ENCODE data around the gene TEX55.
A peak's percentile ranks its signal among the peaks of the same experiment; 100 is the strongest.
"Not testable (repeated sequence)": the region's sequence is repeated elsewhere in the genome, so short reads cannot be mapped to it uniquely, and the experiment has no call there.

The TEX55 gene

DNA sequence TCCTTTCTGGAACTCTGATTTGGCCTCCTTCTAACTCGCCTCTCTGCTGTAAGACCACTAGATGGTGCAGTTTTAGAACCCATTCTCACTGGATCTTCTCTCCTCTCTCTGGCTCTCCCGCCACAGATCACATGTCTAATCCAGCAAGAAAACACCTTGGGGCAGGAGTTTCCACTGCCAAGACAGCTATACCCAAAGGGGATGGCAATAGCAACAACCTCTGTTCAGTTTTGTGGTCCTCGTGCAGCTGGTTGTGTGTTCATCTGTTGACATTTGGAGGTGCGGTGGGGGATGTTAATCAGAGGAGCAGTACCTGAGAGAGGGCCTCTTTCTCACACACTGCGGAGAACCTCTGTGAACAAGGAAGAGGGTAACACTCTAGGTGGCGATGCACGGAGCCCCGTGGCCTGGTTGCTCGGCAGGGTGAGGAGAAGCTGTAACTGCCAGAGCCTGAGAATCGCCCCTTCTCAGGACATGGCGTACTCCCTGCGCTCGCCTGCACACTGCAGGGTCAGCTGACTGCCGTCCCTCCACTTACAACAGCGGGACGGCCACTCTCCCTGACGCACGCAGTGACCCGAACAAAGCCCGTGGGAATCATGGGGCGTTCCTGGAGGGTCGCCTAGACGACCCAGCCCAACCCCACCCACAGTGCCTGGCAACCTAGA, at the start of gene TEX55:
Gene TEX55, plus strand, starts transcription at position 666 of the 668 bp plus-strand sequence. CDS start 25 bp downstream, outside the sequence.
- peak; percentile 22 for DNase-seq

DNA sequence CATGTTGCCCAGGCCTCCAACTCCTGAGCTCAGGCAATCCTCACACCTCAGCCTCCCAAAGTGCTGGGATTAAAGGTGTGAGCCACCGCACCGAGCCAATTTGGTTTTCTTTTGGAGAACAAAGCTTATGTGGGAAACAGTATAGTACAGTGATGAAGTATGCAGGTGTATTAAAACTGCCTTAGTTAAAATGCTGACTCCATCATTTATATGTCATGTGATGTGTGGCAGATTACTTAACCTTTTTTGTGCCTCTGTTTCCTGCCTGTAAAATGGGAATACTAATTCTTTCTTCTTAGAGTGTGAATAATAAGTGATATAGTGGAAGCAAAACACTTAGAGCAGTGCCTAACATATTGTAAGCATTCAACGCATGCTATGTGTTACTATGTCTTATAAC, 48.0 kb upstream of the TEX55 start:
- DNase-seq, result no peak

DNA sequence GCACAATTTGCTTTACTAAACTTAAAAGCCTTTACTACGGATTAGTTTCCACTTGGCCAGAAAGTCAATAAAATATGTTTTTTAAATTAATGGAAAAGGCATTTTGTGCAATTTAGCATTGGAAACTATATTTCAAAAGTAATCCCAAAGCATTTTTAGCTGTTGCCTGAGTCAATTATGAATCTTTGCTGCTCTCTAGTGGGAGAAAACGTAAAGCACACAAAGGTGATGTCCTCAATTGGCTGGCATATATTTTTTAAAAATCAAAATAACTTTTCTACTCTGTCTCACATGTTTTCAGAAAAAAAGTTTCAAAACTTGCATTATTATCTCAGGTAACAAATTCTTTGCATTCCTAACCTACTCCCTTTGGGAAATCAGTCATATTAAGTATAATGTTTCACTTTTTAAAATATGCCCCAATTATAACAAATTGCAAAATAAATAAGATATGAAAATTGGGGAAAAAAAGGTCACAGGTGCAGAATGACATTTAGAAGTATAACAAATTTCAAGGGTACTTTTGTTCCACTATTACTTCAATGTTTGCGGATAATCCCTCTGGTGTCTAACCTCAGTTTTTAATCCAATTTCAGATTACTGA, 47.2 kb upstream of the TEX55 start:
- DNase-seq, result no peak

DNA sequence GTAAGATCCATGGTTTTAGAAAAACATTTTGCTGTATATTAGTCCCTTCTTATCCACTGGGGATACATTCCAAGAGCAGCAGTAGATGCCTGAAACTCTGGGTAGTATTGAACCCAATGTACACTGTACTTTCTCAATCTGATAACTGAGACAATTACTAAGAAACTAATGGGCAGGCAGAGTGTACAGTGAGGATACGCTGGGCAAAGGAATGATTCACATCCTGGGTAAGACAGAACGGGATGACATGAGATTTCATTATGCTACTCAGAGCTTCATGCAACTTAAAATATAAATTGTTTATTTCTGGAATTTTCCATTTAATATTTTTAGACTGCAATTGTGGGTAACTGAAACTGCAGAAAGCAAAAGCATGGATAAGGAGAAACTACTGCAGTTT, 46.2 kb upstream of the TEX55 start:
- no peak for DNase-seq

DNA sequence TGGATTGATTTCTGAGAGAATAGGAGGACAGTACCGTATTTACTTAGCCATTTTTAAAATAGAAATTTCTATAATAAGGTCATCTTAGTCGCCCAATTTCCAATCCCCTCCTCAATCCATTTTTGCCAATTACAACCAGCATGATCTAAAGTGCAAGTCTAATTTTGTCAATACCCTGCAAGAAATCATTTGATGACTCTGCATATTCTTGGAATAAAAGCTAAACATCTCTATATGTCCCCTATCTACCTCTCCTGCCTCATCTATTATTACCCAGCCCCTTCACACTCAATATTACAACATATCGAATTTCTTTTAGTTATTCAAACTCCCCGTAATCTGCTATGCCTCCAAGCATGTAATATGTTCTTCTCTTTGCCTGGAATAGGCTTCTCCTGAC, 41.9 kb upstream of the TEX55 start:
- no peak for DNase-seq

DNA sequence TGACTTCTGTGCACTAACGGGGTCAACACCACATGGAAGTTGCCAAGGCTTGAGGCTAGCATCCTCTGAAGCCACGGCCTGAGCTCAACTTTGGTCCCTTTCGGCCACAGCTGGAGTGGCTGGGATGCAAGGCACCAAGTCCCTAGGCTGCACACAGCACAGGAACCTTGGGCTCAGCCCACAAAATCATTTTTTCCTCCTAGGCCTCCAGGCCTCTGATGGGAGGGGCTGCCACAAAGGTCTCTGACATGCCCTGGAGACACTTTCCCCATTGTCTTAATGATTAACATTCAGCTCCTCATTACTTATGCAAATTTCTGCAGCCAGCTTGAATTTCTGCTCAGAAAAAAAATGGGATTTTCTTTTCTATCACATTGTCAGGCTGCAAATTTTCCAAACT, 27.6 kb upstream of the TEX55 start:
- DNase-seq, result not testable (repeated sequence)

DNA sequence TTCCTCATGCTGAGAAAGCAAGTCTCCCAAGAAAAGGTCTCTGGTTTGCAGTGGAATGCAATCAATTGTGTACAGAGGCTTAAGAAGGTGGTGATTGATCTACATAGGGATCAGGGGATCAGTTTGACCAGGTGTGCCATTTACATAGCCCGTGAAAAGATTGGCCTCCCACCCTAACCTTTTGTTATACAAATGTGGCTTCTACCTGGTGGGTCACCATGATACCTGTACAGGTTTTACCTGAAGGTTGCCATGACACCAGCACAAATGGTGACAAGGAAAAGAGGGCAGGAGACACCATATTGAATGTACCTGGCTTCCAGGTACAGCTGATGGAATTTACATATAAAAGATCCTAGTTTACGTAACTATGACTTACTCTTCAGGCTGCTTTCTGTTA, 25.5 kb upstream of the TEX55 start:
- DNase-seq, result no peak

DNA sequence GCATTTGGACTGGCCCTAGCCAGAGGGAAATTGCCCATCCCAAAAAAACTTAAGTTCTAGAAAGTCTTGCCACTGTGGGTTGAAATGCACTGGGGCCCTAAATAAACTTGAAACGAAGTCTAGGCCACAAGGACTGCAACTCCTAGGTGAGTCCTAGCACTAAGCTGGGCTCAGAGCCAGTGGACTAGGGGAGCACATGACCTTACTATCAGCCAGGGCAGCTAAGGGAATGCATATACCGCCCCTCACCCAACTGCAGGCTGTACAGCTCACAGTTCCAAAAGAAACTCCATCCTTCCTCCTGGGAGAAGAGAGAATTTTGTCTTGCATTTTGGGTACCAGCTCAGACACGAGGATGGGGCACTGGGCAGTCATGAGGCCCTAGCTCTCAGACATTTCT, 23.6 kb upstream of the TEX55 start:
- DNase-seq, result no peak

DNA sequence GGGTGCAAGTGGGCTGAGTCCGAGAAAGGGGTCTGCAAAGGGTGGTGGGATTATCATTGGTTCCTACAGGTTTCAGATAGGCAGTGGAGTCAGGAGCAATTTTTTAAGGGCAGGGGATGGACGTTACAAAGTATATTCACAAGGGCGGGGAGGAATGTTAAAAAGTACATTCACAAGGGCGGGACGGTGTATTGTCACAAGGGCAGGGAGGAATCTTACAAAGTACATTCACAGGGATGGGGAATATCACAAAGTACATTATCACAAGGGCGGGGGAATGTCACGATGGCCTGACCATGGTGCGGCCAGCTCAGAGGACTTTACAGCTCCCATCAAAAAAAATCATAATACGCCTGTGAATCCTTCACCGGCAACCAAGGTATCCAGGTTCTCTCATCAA, 20.6 kb upstream of the TEX55 start:
- DNase-seq, result no peak

DNA sequence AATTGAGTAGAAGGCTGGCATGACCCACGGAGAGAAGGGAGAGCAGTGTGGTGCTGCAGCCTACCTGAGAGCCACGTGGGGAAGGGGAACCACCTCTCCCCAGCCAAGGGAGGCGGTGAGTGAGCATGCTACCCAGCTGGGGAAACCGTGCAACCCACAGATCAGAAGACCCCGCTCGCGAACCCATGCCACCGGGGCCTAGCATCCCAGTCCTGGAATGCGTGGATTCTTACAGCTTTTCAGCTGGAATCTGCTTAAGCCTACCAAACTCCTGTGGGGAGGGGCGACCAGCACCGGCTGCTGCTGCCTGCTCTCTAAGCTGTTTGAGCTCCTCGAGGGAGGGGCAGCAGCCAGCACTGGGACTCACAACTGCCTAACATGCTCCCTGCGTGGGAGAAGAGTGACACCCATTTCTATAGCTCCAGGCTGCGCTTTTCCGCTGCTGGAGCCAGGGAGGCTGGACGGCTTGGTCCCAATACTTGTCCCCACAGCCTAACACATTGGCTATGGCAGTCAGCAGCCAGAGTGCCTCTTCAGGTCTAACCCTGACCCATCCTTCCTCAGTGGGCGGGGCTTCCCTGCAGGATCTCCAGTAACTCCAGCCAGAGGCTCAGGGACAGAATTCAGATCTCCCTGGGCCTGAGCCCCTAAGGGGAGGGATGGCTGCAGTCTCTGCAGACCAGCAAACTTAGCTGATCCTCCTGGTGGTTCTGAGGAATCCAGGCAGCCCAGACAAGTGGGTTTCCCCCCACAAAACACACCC, 20.0 kb upstream of the TEX55 start:
- no peak for DNase-seq

DNA sequence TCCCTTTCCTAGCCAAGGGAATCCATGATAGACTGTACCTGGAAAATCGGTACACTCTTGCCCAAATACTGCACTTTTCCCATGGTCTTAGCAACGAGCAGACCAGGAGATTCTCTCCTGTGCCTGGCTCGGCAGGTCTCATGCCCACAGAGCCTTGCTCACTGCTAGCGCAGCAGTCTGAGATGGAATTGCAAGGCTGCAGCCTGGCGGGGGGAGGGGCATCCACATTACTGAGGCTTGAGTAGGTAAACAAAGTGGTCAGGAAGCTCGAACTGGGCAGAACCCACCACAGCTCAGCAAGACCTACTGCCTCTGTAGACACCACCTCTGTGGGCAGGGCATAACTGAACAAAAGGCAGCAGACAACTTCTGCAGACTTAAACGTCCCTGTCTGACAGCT, 15.7 kb upstream of the TEX55 start:
- not testable (repeated sequence) for DNase-seq

DNA sequence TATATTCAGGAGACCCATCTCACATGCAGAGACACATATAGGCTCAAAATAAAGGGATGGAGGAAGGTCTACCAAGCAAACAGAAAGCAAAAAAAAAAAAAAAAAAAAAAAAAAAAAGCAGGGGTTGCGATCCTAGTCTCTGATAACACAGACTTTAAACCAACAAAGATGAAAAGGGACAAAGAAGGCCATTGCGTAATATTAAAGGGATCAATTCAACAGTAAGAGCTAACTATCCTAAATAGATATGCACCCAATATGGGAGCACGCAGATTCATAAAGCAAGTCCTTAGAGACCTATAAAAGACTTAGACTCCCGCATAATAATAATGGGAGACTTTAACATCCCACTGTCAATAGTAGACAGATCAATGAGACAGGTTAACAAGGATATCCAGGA, 13.7 kb upstream of the TEX55 start:
- not testable (repeated sequence) for DNase-seq

DNA sequence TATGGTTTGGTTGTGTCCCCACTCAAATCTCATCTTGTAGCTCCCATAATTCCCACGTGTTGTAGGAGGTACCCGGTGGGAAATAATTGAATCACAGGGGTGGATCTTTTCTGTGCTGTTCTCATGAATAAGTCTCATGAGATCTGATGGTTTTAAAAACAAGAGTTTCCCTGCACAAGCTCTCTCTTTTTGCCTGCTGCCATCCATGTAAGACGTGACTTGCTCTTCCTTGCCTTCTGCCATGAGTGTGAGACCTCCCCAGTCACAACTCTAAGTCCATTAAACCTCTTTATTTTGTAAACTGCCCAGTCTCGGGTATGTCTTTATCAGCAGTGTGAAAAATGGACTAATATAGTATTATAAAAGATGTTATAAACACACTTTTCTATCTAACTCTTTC, 6.6 kb upstream of the TEX55 start:
- not testable (repeated sequence) for DNase-seq

DNA sequence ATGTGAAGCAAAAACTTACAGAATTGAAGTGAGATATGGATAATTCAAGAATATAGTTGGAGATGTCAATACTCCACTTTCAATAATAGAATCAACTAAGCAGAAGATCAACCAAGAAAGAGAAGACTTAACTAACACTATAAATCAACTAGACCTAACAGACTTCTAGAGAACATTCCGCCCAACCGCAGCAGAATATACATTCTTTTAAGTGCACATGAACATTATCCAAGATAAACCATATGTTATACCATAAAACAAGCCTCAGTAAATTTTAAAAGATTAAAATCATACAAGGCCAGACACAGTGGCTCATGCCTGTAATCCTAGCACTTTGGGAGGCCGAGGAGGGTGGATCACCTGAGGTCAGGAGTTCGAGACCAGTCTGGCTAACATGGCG, 5.5 kb upstream of the TEX55 start:
- no peak for DNase-seq

DNA sequence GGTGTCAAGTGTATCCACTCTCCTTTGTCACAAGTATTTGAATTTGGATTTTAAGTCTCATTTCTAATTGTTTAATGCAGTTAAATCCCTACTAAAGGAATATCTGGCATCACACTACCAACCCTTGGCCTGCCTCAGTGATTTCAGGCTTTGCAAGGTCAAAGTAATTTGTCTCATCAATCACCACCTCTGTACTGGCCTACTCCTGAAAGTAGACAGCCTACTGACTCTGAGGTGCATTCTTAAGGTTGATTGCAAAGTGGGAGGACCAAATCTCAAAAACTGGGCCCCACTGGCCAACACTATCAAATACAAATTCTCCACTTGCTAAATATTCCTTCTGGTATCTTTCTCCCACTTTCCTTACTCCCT, 851 bp upstream of the TEX55 start:
- DNase-seq, result peak; percentile 9

DNA sequence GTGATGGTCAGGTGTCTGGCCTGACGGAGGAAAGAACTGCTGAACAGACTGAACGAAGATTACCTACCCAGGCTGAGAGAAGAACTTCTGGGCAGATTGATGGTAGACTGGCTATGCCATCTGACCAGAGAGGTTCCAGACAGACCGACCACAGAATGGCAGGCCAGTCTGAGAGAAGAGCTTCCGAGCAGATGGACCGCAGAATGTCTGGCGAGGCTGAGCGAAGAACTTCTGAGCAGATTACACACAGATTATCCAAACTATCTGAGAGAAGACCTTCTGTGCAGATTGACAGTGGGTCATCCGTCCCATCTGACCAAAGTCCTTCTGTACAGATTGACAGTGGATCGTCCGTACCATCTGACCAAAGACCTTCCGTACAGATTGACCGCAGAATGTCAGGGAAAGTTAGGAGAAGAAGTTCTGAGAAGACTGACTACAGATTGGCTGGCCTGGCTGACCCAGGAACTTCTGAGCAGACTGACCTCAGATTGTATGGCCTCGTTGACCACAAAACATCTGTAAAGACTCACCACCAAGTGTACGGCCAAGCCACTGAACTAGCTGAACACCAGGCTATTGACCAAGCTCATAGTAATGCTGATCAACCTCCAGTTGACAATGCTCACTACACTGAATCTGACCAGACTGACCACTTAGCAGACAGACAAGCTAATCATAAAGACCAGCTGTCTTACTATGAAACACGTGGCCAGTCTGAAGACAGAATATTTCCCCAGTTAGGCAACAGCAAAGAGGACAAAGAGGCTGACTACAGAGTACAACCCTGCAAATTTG, 812 bp downstream of the TEX55 start:
- DNase-seq, result no peak

DNA sequence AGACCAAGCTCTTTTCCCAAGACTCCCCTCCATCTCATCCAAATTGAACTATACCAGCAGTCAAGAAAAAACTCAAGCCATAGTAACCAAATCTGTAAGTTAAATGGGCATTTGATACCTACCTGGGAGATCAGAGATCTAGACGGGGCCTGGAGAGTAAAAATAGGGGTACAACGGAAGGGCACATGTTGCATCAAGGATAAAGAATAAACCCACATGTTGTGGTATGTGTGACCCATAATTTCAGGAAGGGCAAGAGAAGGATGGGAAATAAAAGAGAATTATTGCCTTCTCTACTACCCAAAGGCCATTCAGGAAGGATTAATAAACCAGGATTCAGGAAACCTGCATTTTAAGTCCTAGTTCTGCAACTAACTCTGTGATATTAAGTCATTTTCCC, 1.5 kb downstream of the TEX55 start:
- no peak for DNase-seq

DNA sequence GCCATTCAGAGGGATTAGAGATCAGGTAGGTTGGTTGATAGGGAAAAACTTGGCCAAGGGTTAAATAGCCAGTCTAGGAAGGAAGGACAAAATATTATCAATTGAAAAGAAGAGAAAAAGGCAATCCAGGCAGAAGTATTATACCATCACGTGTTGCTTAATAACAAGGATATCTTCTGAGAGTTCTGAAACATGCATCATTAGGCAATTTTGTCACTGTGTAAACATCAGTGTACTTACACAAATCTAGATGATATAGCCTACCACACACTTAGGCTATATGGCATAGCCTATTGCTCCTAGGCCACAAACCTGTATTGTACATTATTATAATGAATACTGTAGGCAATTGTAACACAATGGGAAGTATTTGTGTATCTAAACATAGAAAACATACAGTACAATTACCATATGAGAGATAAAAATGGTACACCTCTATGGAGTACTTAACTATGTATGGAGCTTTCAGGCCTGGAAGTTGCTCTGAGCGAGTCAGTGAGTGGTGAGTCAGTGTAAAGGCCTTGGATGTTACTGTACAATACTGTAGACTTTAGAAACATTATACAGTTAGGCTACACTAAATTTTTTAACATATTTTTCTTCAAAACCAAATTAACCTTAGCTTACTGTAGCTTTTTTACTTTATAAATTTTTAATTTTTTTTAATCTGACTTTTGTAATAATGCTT, 2.7 kb downstream of the TEX55 start:
- DNase-seq, result peak; percentile 45

DNA sequence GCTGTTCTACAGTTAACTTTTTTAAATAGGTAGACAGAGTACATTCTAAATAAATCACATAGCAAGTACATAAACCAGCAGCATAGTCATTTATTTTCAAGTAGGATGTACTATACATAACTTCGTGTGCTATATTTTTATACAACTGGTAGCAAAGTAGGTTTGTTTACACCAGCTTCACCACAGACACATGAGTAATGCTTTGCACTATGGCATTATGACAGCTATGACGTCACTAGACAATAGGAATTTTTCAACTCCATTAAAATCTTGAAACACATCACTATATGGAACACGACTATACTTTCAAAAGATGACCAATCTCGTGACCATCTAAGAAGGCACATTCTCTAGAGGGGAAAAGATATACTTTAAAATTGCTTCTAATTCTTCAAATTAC, 3.5 kb downstream of the TEX55 start:
- peak; percentile 29 for DNase-seq

DNA sequence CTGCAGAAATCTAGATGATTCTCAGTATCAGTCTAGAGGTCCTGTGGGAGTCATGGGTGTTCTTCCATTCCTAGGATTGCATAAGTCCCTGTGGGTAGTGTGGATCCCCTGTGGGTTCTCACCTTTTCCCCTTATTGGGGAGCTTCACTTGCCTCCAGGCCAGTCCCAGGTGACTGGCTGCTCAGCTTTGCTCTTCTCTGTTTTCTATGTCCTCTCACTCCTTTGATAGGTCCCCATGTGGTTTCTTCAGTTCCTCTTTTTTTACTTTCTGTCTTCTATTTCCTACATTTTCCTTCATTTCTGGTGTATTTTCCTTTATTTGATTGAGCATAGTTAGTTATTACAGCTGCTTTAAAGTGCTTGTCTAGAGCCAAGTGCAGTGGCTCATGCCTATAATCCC, 10.9 kb downstream of the TEX55 start:
- DNase-seq, result no peak

DNA sequence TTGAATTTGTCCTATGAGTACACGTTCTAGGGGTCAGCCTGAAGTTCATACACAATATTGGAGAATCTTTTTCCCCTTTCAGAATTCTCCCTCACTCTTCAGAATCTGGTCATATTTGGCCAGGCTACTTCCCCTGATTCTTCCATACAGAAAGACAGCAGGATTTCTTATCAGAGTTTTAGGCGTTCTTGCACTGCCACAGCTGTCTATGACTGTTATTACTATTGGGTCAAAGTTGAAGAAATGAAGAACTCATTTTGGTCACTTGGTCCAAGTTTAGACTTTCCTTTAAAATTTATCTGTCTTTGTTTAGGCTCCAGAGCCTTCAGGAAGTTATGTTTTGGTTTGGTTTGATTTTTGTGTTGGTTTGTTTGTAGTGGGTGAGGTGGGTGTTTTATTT, 12.0 kb downstream of the TEX55 start:
- no peak for DNase-seq

DNA sequence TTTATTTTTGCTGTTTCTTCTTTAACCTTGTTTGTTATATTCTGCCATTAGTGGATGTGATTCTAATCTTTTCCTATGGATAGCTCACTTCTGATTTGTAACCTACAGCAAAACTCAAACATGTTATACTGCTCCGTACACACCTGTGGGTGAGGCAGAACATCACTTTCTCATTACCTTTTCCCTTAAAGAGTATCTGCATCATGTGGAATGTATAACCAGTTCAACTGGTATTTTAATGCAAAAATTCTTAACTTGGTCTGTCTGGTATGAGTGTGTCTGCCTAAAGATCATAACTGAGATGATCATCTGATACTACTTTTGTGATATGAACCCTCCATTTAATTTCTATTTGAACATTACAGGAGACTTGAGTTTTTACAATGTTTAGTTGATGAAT, 14.4 kb downstream of the TEX55 start:
- DNase-seq, result no peak

DNA sequence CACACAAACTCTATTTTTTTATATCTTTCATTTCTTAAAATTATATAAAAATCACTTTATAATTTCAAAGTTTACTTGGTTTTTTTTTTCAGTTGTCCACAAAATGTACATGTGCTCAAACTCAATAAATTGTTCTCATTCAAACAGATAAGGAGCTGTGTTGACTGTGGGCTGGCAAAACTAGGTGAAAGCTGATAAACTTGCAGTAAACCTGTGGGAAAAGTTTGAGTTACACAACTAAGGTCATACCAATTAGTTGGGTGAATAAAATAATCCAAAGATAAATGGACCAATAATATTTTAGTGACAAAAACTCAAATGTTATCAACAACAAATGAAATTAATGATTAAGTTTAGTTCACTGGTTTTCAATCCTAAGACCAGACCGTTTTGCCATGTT, 14.8 kb downstream of the TEX55 start:
- DNase-seq, result no peak
